Smooth muscle cell (in vitro differentiated cells): Measurements from ENCODE around the gene TMEM74B. TPM values are rescaled to one million over a fixed set of nuclear protein-coding genes. Genes with fewer than 3 reads are reported as not detected.

ENCODE experiments used
- DNase-seq: peaks from one replicate; lab custom pipeline; 2025; ENCODE audit not compliant: unreplicated experiment; lab: John Stamatoyannopoulos, UW
- H2AFZ ChIP-seq: fragments of 200-600 bp; sonication (generic); 2 replicates; pipeline ENCODE4 v1.6.0; 2016; ENCODE audit warnings: antibody characterized with exemption, low read depth, mild to moderate bottlenecking
- H3F3A ChIP-seq: fragments of 200-600 bp; sonication (generic); 2 replicates; pipeline ENCODE4 v1.6.0; 2017; ENCODE audit warnings: antibody characterized with exemption, low read depth
- H3K27ac ChIP-seq: fragments of 200-600 bp; sonication (generic); 2 replicates; pipeline ENCODE4 v1.5.1; 2016; ENCODE audit warnings: low read depth, mild to moderate bottlenecking
- H3K27me3 ChIP-seq: fragments of 200-600 bp; sonication (generic); 2 replicates; pipeline ENCODE4 v1.6.1; 2016; ENCODE audit warnings: low read depth, mild to moderate bottlenecking
- H3K36me3 ChIP-seq: fragments of 200-600 bp; sonication (generic); 2 replicates; pipeline ENCODE4 v1.5.1; 2016; ENCODE audit warnings: low read depth
- H3K4me1 ChIP-seq: fragments of 200-600 bp; sonication (generic); 2 replicates; pipeline ENCODE4 v1.5.1; 2016; ENCODE audit warnings: low read depth
- H3K4me2 ChIP-seq: fragments of 200-600 bp; sonication (generic); 2 replicates; pipeline ENCODE4 v1.6.0; 2016; ENCODE audit warnings: mild to moderate bottlenecking
- H3K4me3 ChIP-seq: fragments of 200-600 bp; sonication (generic); 2 replicates; pipeline ENCODE4 v1.5.1; 2016; ENCODE audit warnings: mild to moderate bottlenecking
- H3K79me2 ChIP-seq: fragments of 200-600 bp; sonication (generic); 2 replicates; pipeline ENCODE4 v1.6.0; 2016; ENCODE audit warnings: low read depth, mild to moderate bottlenecking
- H3K9ac ChIP-seq: fragments of 200-600 bp; sonication (generic); 2 replicates; pipeline ENCODE4 v1.6.0; 2016; ENCODE audit warnings: low read depth
- H3K9me3 ChIP-seq: fragments of 200-600 bp; sonication (generic); replicated peaks from 2 replicates; pipeline ENCODE4 v1.5.1; 2016; ENCODE audit warnings: low read depth
- H4K20me1 ChIP-seq: fragments of 200-600 bp; sonication (generic); 2 replicates; pipeline ENCODE4 v1.6.0; 2016; ENCODE audit warnings: low read depth
- WGBS: methylation state at CpG from one replicate; pipeline ENCODE4 v1.1.7; 2016; ENCODE audit warnings: low lambda C conversion rate; 5-methylcytosine and 5-hydroxymethylcytosine counted together
- polyA plus RNA-seq: library from polyadenylated mRNA; unstranded; fragments of >200 nt; fragmentation: Nextera tagmentation; extraction: Ambion mirVana; gene quantifications from 2 replicates; pipeline ENCODE4 v1.2.1, GENCODE V29; 2016
- total RNA-seq: library from RNA; depleted of rRNA; stranded (reverse); fragments of >200 nt; gene quantifications from 2 replicates; pipeline ENCODE4 v1.2.3, GENCODE V29; 2014
- TF ChIP-seq, protein P1 (sequence below): fragments of 200-600 bp; sonication (generic); IDR thresholded peaks from 2 replicates; pipeline ENCODE4 v1.5.1; 2017; ENCODE audit warnings: borderline replicate concordance, mild to moderate bottlenecking, antibody characterized with exemption; ENCODE audit not compliant: insufficient read depth, poor library complexity, severe bottlenecking

TMEM74B gene
- total and polyA plus RNA-seq, 2 experiments from 2014 or later, result 0.94 TPM; not detected in 1

- H3K9ac ChIP-seq, result no peak overlapping the region
- no peak overlapping the region for H2AFZ ChIP-seq
- no peak overlapping the region for H3K4me3 ChIP-seq
- TF ChIP-seq, protein P1, sequence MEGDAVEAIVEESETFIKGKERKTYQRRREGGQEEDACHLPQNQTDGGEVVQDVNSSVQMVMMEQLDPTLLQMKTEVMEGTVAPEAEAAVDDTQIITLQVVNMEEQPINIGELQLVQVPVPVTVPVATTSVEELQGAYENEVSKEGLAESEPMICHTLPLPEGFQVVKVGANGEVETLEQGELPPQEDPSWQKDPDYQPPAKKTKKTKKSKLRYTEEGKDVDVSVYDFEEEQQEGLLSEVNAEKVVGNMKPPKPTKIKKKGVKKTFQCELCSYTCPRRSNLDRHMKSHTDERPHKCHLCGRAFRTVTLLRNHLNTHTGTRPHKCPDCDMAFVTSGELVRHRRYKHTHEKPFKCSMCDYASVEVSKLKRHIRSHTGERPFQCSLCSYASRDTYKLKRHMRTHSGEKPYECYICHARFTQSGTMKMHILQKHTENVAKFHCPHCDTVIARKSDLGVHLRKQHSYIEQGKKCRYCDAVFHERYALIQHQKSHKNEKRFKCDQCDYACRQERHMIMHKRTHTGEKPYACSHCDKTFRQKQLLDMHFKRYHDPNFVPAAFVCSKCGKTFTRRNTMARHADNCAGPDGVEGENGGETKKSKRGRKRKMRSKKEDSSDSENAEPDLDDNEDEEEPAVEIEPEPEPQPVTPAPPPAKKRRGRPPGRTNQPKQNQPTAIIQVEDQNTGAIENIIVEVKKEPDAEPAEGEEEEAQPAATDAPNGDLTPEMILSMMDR, result no peak
- DNase-seq, result no peak
- H3K4me1 ChIP-seq, result peaks cover 2% of the 10 kb centered on the region
- no peaks in the 10 kb centered on the region for H3K36me3 ChIP-seq
- no peaks in the 10 kb centered on the region for H3K9me3 ChIP-seq
- H3K79me2 ChIP-seq, result no peaks in the 10 kb centered on the region
- H3F3A ChIP-seq, result no peaks in the 10 kb centered on the region
- H3K27me3 ChIP-seq, result peaks cover 22% of the 10 kb centered on the region
- no peak overlapping the region for H3K27ac ChIP-seq
- H4K20me1 ChIP-seq, result no peaks in the 10 kb centered on the region
- H3K4me2 ChIP-seq, result no peak overlapping the region
Observed at GRCh38 chr20:1212023-1212422, 27.2 kb upstream of the TMEM74B start.

GRCh38 chr20:1210501-1210900, 25.7 kb upstream of the TMEM74B start:
- Histone ChIP-seq H3K4me2 (no peak overlapping the region), H3K27me3 (peaks cover 22% of the 10 kb centered on the region), H4K20me1 (no peaks in the 10 kb centered on the region), H3K27ac (no peak overlapping the region), H3K79me2 (no peaks in the 10 kb centered on the region), H3K9ac (no peak overlapping the region), H3K4me3 (no peak overlapping the region), H3K36me3 (no peaks in the 10 kb centered on the region), H3F3A (no peaks in the 10 kb centered on the region), H3K9me3 (no peaks in the 10 kb centered on the region), H2AFZ (no peak overlapping the region), H3K4me1 (peaks cover 2% of the 10 kb centered on the region)
- DNase-seq, result no peak
- 93% methylated on average over 1 of the region's 1 CpG for WGBS
- TF ChIP-seq, protein P1, result no peak

DNA sequence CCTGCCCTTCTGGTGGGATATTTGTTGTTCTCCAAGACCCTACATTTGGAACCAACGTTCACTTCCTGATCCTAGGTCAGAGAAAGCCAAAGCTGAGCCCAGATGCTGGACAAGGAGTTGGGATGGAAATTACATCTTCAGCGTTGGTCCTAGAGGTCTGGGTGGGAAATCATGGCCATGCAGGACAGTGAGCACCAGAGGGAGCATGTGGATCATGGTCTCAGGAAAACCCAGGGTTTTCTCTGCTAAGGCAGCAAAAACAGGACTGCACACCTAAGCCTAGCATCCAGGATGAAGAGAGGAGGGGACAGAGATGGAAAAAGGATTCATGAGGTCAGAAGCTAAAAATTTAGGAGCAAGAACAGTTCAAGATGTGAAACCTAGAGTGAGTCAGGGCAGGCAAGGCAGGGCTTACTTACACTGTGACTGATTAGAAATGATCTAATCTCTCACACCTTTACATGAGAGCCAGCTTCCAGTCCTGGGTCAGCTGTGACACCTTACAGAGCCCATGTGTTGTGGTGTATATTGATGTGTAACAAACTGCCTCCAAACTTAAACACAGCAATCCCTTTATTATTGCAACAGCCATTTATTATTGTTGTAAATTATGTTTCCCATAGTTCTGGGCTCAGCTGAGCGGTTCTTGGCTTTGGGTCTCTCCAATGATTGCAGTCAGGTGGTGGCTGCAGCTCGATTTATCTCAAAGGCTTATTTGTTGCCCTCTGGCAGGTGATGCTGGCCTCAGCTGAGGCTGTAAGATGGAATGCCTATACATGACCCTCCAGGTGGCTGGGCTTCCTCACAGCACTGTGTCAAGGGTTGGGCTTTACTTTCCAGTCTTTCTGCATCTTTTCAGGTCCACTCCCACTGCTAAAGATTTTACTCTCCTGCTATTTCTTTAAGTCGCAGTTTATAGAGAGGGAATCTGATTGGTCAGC, 24.9 kb upstream of the TMEM74B start:
- H3K36me3 ChIP-seq, result no peaks in the 10 kb centered on the region
- H4K20me1 ChIP-seq, result no peaks in the 10 kb centered on the region
- no peaks in the 10 kb centered on the region for H3K79me2 ChIP-seq
- WGBS, result 69% methylated on average over 5 of the region's 5 CpGs
- no peak overlapping the region for H3K9ac ChIP-seq
- H2AFZ ChIP-seq, result no peak overlapping the region
- H3F3A ChIP-seq, result no peaks in the 10 kb centered on the region
- peaks cover 2% of the 10 kb centered on the region for H3K4me1 ChIP-seq
- no peak overlapping the region for H3K4me3 ChIP-seq
- no peak overlapping the region for H3K27ac ChIP-seq
- H3K9me3 ChIP-seq, result no peaks in the 10 kb centered on the region
- DNase-seq, result no peak
- H3K4me2 ChIP-seq, result no peak overlapping the region
- peaks cover 22% of the 10 kb centered on the region for H3K27me3 ChIP-seq
- TF ChIP-seq, protein P1, result peak; percentile 14
